ENCODE results near the gene NOTCH1. TPM values are rescaled to one million over a fixed set of nuclear protein-coding genes. Genes with fewer than 3 reads are reported as not detected.

NOTCH1 gene
- total and polyA plus RNA-seq, 2 donors (not counting 1 experiment from before 2014, with no cell fraction given) = 3.3 to 10.9 TPM

- TF ChIP-seq CTCF (conservative IDR thresholded peaks at IDR 0.05 in 1 of 2, IDR thresholded peaks at IDR 0.05 in 1 of 2; ENCODE audit: low read depth in 1 of 2, low read length in 2 of 2) = no peak
- no peak for TF ChIP-seq EZH2 (IDR thresholded peaks at IDR 0.05; ENCODE audit: low read length, missing control alignments)
- H3K79me2 ChIP-seq (ENCODE audit: control insufficient read depth, insufficient read depth, low read length) = peaks cover 70% of the 10 kb centered on the region
- no peak overlapping the region for H3K27ac ChIP-seq (ENCODE audit: insufficient read depth, low read length)
These were observed 4.7 kb downstream of the NOTCH1 start for GRCh38 chr9:136541179-136541578.

GRCh38 chr9:136539427-136540421 is 6.1 kb downstream of the NOTCH1 start:
- Histone ChIP-seq H3K27ac (ENCODE audit: insufficient read depth, low read length) (peak overlapping the region; percentile 57), H3K4me2 (ENCODE audit: extremely low read depth, insufficient read depth, low read length) (no peak overlapping the region), H3K9ac (ENCODE audit: insufficient read depth, low read length) (no peak overlapping the region), H3K4me3 (replicated peaks in 1 of 4; ENCODE audit: control extremely low read depth in 1 of 4, insufficient read depth in 1 of 4, low read depth in 3 of 4, low read length in 4 of 4) (no peak overlapping the region), H2AFZ (ENCODE audit: low read length) (no peak overlapping the region), H4K20me1 (ENCODE audit: control insufficient read depth, extremely low read depth, insufficient read depth, low read length) (no peaks in the 10 kb centered on the region), H3K36me3 (ENCODE audit: control insufficient read depth, insufficient read depth, low read length) (peaks cover 7% of the 10 kb centered on the region), H3K27me3 (ENCODE audit: control insufficient read depth, insufficient read depth, low read length) (no peaks in the 10 kb centered on the region), H3K4me1 (ENCODE audit: control insufficient read depth, extremely low read depth, insufficient read depth, low read length) (peaks cover 10% of the 10 kb centered on the region), H3K79me2 (ENCODE audit: control insufficient read depth, insufficient read depth, low read length) (peaks cover 71% of the 10 kb centered on the region), H3K9me3 (ENCODE audit: control insufficient read depth, insufficient read depth, low read depth, low read length) (no peaks in the 10 kb centered on the region)
- TF ChIP-seq CTCF (conservative IDR thresholded peaks at IDR 0.05 in 1 of 2, IDR thresholded peaks at IDR 0.05 in 1 of 2; ENCODE audit: low read depth in 1 of 2, low read length in 2 of 2) (no peak), EZH2 (IDR thresholded peaks at IDR 0.05; ENCODE audit: low read length, missing control alignments) (no peak)
- peak; percentile 11 to 76 for DNase-seq (ENCODE audit: low read depth in 2 of 2)

More at GRCh38 chr9:136541179-136541578, 4.7 kb downstream of the NOTCH1 start:
- no peak overlapping the region for H2AFZ ChIP-seq (ENCODE audit: low read length)
- DNase-seq (ENCODE audit: low read depth in 2 of 2) = peak in 1 of 2 donors; percentile 69
- no peak overlapping the region for H3K9ac ChIP-seq (ENCODE audit: insufficient read depth, low read length)
- no peaks in the 10 kb centered on the region for H3K9me3 ChIP-seq (ENCODE audit: control insufficient read depth, insufficient read depth, low read depth, low read length)
- H3K4me3 ChIP-seq (replicated peaks in 1 of 4; ENCODE audit: control extremely low read depth in 1 of 4, insufficient read depth in 1 of 4, low read depth in 3 of 4, low read length in 4 of 4) = no peak overlapping the region
- no peak overlapping the region for H3K4me2 ChIP-seq (ENCODE audit: extremely low read depth, insufficient read depth, low read length)
- H3K27me3 ChIP-seq (ENCODE audit: control insufficient read depth, insufficient read depth, low read length) = no peaks in the 10 kb centered on the region
- H3K4me1 ChIP-seq (ENCODE audit: control insufficient read depth, extremely low read depth, insufficient read depth, low read length) = peaks cover 10% of the 10 kb centered on the region
- no peaks in the 10 kb centered on the region for H4K20me1 ChIP-seq (ENCODE audit: control insufficient read depth, extremely low read depth, insufficient read depth, low read length)
- peaks cover 7% of the 10 kb centered on the region for H3K36me3 ChIP-seq (ENCODE audit: control insufficient read depth, insufficient read depth, low read length)

GRCh38 chr9:136538599-136539426 is 7.0 kb downstream of the NOTCH1 start:
- no peak overlapping the region for H3K4me3 ChIP-seq (replicated peaks in 1 of 4; ENCODE audit: control extremely low read depth in 1 of 4, insufficient read depth in 1 of 4, low read depth in 3 of 4, low read length in 4 of 4)
- TF ChIP-seq EZH2 (IDR thresholded peaks at IDR 0.05; ENCODE audit: low read length, missing control alignments) (no peak), CTCF (conservative IDR thresholded peaks at IDR 0.05 in 1 of 2, IDR thresholded peaks at IDR 0.05 in 1 of 2; ENCODE audit: low read depth in 1 of 2, low read length in 2 of 2) (no peak)
- no peak overlapping the region for H3K9ac ChIP-seq (ENCODE audit: insufficient read depth, low read length)
- peaks cover 5% of the 10 kb centered on the region for H3K4me1 ChIP-seq (ENCODE audit: control insufficient read depth, extremely low read depth, insufficient read depth, low read length)
- no peaks in the 10 kb centered on the region for H3K9me3 ChIP-seq (ENCODE audit: control insufficient read depth, insufficient read depth, low read depth, low read length)
- peaks cover 11% of the 10 kb centered on the region for H3K36me3 ChIP-seq (ENCODE audit: control insufficient read depth, insufficient read depth, low read length)
- no peak overlapping the region for H2AFZ ChIP-seq (ENCODE audit: low read length)
- DNase-seq (ENCODE audit: low read depth in 2 of 2) = no peak
- no peaks in the 10 kb centered on the region for H3K27me3 ChIP-seq (ENCODE audit: control insufficient read depth, insufficient read depth, low read length)
- peaks cover 65% of the 10 kb centered on the region for H3K79me2 ChIP-seq (ENCODE audit: control insufficient read depth, insufficient read depth, low read length)
- no peak overlapping the region for H3K4me2 ChIP-seq (ENCODE audit: extremely low read depth, insufficient read depth, low read length)
- peak overlapping the region; percentile 5 for H3K27ac ChIP-seq (ENCODE audit: insufficient read depth, low read length)
- H4K20me1 ChIP-seq (ENCODE audit: control insufficient read depth, extremely low read depth, insufficient read depth, low read length) = no peaks in the 10 kb centered on the region
